SK-N-SH (cell line): ENCODE results near the gene ASCC3. TPM values are rescaled to one million over a fixed set of nuclear protein-coding genes. Genes with fewer than 3 reads are reported as not detected.

Source experiments
- CTCF ChIA-PET: fragments of 300-600, 350-600 bp; formaldehyde crosslinking; extraction: SDS; loops from one replicate; lab custom pipeline; 2021; lab: Yijun Ruan, JAX
- POLR2A ChIA-PET: fragments of 350-600 bp; sonication (Branson Sonifier 250); formaldehyde crosslinking; extraction: SDS; loops from one replicate; lab custom pipeline; 2020; ENCODE audit warnings: antibody characterized with exemption, inconsistent platforms; lab: Yijun Ruan, JAX
- DNase-seq: peaks from one replicate; pipeline ENCODE4 v3.0.0; 2012
- H2AFZ ChIP-seq: fragments of 200-600 bp; sonication (generic); 2 replicates; pipeline ENCODE4 v1.8.1; 2016; ENCODE audit warnings: antibody characterized with exemption, mild to moderate bottlenecking, low read depth
- H3F3A ChIP-seq: fragments of 200-600 bp; sonication (generic); replicated peaks from 2 replicates; pipeline ENCODE3; 2016; ENCODE audit warnings: antibody characterized with exemption, mild to moderate bottlenecking; ENCODE audit not compliant: insufficient read depth
- H3K27ac ChIP-seq, 2 experiments: fragments of 200-500 bp in 1 of 2; fragments of 200-600 bp in 1 of 2; sonication (Bioruptor generic) in 1 of 2; sonication (generic), shearing (Covaris generic) in 1 of 2; 2 replicates each; pipeline versions ENCODE4 v1.5.1 to v1.6.1; 2014 to 2016; ENCODE audit warnings: low read depth in 2 of 2, inconsistent platforms in 1 of 2, low read length in 1 of 2, mild to moderate bottlenecking in 1 of 2, mixed read lengths in 1 of 2
- H3K27me3 ChIP-seq: fragments of 200-600 bp; sonication (generic), shearing (Covaris generic); 2 replicates; pipeline ENCODE4 v1.6.1; 2016; ENCODE audit warnings: mixed run types; ENCODE audit not compliant: insufficient read depth
- H3K36me3 ChIP-seq, 2 experiments: fragments of 200-500 bp in 1 of 2; fragments of 200-600 bp in 1 of 2; sonication (Bioruptor generic) in 1 of 2; sonication (generic) in 1 of 2; replicated peaks in 1 of 2; 2 replicates each; pipeline versions ENCODE3 to v1.5.1; 2014 to 2016; ENCODE audit warnings: low read length in 1 of 2, mild to moderate bottlenecking in 1 of 2; ENCODE audit not compliant: insufficient read depth in 2 of 2, control insufficient read depth in 1 of 2
- H3K4me1 ChIP-seq, 2 experiments: fragments of 200-500 bp in 1 of 2; fragments of 200-600 bp in 1 of 2; sonication (Bioruptor generic) in 1 of 2; sonication (generic), shearing (Covaris generic) in 1 of 2; 2 replicates each; pipeline versions ENCODE4 v1.5.1 to v1.6.1; 2014 to 2016; ENCODE audit warnings: low read depth in 1 of 2, low read length in 1 of 2, mixed run types in 1 of 2; ENCODE audit not compliant: insufficient read depth in 2 of 2, control insufficient read depth in 1 of 2
- H3K4me2 ChIP-seq: fragments of 200-600 bp; sonication (generic), shearing (Covaris generic); 2 replicates; pipeline ENCODE4 v1.6.1; 2017; ENCODE audit warnings: mixed run types
- H3K4me3 ChIP-seq, 2 experiments: fragments of 200-500 bp in 1 of 2; fragments of 200-600 bp in 1 of 2; sonication (Bioruptor generic) in 1 of 2; sonication (generic), shearing (Covaris generic) in 1 of 2; 2 replicates each; pipeline versions ENCODE4 v1.5.1 to v1.8.1; 2014 to 2016; ENCODE audit warnings: low read depth in 2 of 2, inconsistent platforms in 1 of 2, low read length in 1 of 2, mild to moderate bottlenecking in 1 of 2, mixed read lengths in 1 of 2, moderate library complexity in 1 of 2
- H3K79me2 ChIP-seq: fragments of 200-600 bp; sonication (generic); 2 replicates; pipeline ENCODE4 v1.8.1; 2017; ENCODE audit warnings: mild to moderate bottlenecking; ENCODE audit not compliant: insufficient read depth
- H3K9ac ChIP-seq: fragments of 200-600 bp; sonication (generic); 2 replicates; pipeline ENCODE4 v1.6.1; 2017; ENCODE audit warnings: mixed run types
- H3K9me2 ChIP-seq: fragments of 200-600 bp; sonication (generic); 2 replicates; pipeline ENCODE4 v1.6.1; 2017; ENCODE audit warnings: mixed run types
- H3K9me3 ChIP-seq: fragments of 200-600 bp; sonication (generic); 2 replicates; pipeline ENCODE4 v1.6.1; 2017; ENCODE audit warnings: mixed run types, mild to moderate bottlenecking, moderate library complexity
- H4K20me1 ChIP-seq: fragments of 200-600 bp; sonication (generic); 2 replicates; pipeline ENCODE4 v1.6.1; 2017; ENCODE audit warnings: mild to moderate bottlenecking, mixed run types; ENCODE audit not compliant: insufficient read depth
- ELF1 ChIP-seq: IDR thresholded peaks from 2 replicates; pipeline ENCODE4 v1.4.0; 2012
- FOSL2 ChIP-seq: IDR thresholded peaks from 2 replicates; pipeline ENCODE4 v1.4.0; 2012; ENCODE audit warnings: low read depth, mild to moderate bottlenecking, moderate library complexity, borderline replicate concordance
- FOXJ3 ChIP-seq: sonication (generic); formaldehyde crosslinking; IDR thresholded peaks from 2 replicates; pipeline ENCODE4 v1.5.1; 2020; ENCODE audit warnings: mild to moderate bottlenecking, missing genetic modification reagents
- FOXM1 ChIP-seq: IDR thresholded peaks from 2 replicates; pipeline ENCODE4 v1.4.0; 2012; ENCODE audit warnings: low read depth, mild to moderate bottlenecking
- GABPA ChIP-seq: IDR thresholded peaks from 2 replicates; pipeline ENCODE4 v1.4.0; 2012; ENCODE audit warnings: low read depth, mild to moderate bottlenecking
- GATA2 ChIP-seq: sonication (generic); formaldehyde crosslinking; IDR thresholded peaks from 2 replicates; pipeline ENCODE4 v1.5.0; 2020; ENCODE audit warnings: mild to moderate bottlenecking, missing genetic modification reagents
- JUND ChIP-seq: IDR thresholded peaks from 2 replicates; pipeline ENCODE4 v1.4.0; 2012
- MXI1 ChIP-seq: IDR thresholded peaks from 2 replicates; pipeline ENCODE4 v1.6.1; 2012; ENCODE audit warnings: mild to moderate bottlenecking, low read depth, low read length, improper control_type of control experiment
- NFIC ChIP-seq: IDR thresholded peaks from 2 replicates; pipeline ENCODE4 v1.4.0; 2012; ENCODE audit warnings: borderline replicate concordance
- NRF1 ChIP-seq: IDR thresholded peaks from 2 replicates; pipeline ENCODE4 v1.6.1; 2012; ENCODE audit warnings: low read depth, mild to moderate bottlenecking, low read length
- PBX3 ChIP-seq: IDR thresholded peaks from 2 replicates; pipeline ENCODE4; 2012
- POLR2AphosphoS5 ChIP-seq: IDR thresholded peaks from 2 replicates; pipeline ENCODE4 v1.6.1; 2012; ENCODE audit warnings: low read depth, low read length
- RAD21 ChIP-seq: IDR thresholded peaks from 2 replicates; pipeline ENCODE4 v1.6.1; 2012; ENCODE audit warnings: mild to moderate bottlenecking, low read length
- RCOR1 ChIP-seq: fragments of 150-350 bp; IDR thresholded peaks from 2 replicates; pipeline ENCODE4 v1.6.1; 2017; ENCODE audit warnings: antibody characterized with exemption, low read length
- RFX5 ChIP-seq: IDR thresholded peaks from 2 replicates; pipeline ENCODE4 v1.6.1; 2012; ENCODE audit warnings: mild to moderate bottlenecking, improper control_type of control experiment, low read length
- SIN3A ChIP-seq: IDR thresholded peaks from 2 replicates; pipeline ENCODE4 v1.6.1; 2012; ENCODE audit warnings: low read depth, mild to moderate bottlenecking, low read length, moderate library complexity, borderline replicate concordance
- TAF1 ChIP-seq: IDR thresholded peaks from 2 replicates; pipeline ENCODE4 v1.6.1; 2012; ENCODE audit warnings: low read depth, mild to moderate bottlenecking, low read length, moderate library complexity, borderline replicate concordance
- TEAD4 ChIP-seq: IDR thresholded peaks from 2 replicates; pipeline ENCODE4 v1.4.0; 2012; ENCODE audit warnings: mild to moderate bottlenecking, borderline replicate concordance; ENCODE audit not compliant: insufficient read depth
- USF2 ChIP-seq: fragments of 150-350 bp; IDR thresholded peaks from 2 replicates; pipeline ENCODE4 v1.6.1; 2017; ENCODE audit warnings: antibody characterized with exemption, low read length, low read depth, borderline replicate concordance
- YY1 ChIP-seq: IDR thresholded peaks from 2 replicates; pipeline ENCODE4 v1.4.0; 2012; ENCODE audit warnings: low read depth, mild to moderate bottlenecking
- ZBTB33 ChIP-seq: IDR thresholded peaks from 2 replicates; pipeline ENCODE4 v1.4.0; 2012; ENCODE audit warnings: low read depth, borderline replicate concordance
- WGBS: methylation state at CpG from one replicate; pipeline ENCODE4 v1.1.6; 2017; ENCODE audit warnings: low lambda C conversion rate; 5-methylcytosine and 5-hydroxymethylcytosine counted together
- polyA plus RNA-seq, 3 experiments: library from polyadenylated mRNA; depleted of rRNA; stranded (reverse); fragments of >200 nt; gene quantifications; 2 replicates each; pipeline ENCODE4 v1.2.3, GENCODE V29; 2012
- TF ChIP-seq, protein P1 (sequence below): IDR thresholded peaks from 2 replicates; pipeline ENCODE4 v1.4.0; 2012; ENCODE audit warnings: low read depth, borderline replicate concordance
- TF ChIP-seq, protein P2 (sequence below): fragments of 150-350 bp; IDR thresholded peaks from 2 replicates; pipeline ENCODE4 v1.6.1; 2016; ENCODE audit warnings: mild to moderate bottlenecking, low read depth, low read length

The ASCC3 gene
- polyA plus RNA-seq, 1 of the 3 experiments (the other 2 are of a cell fraction): 17.9 TPM

- TF ChIP-seq FOXM1 (no peak), NFIC (no peak), GABPA (no peak), USF2 (no peak)
These were observed 254.4 kb downstream of the ASCC3 start (continued) for GRCh38 chr6:100626721-100627120.

- no peaks in the 10 kb centered on the region for H3K79me2 ChIP-seq
- no peaks in the 10 kb centered on the region for H4K20me1 ChIP-seq
- DNase-seq: no peak
- H3K4me3 ChIP-seq: no peak overlapping the region
- 91% methylated on average over 2 of the region's 2 CpGs for WGBS
- CTCF ChIA-PET: no interaction called here
- no peak overlapping the region for H3K27ac ChIP-seq
- no peaks in the 10 kb centered on the region for H3K27me3 ChIP-seq
- H3K9ac ChIP-seq: no peak overlapping the region
- POLR2A ChIA-PET: no interaction called here
- H3K4me1 ChIP-seq: no peaks in the 10 kb centered on the region
- no peak overlapping the region for H3K4me2 ChIP-seq
- TF ChIP-seq NFIC (no peak), SIN3A (no peak), RFX5 (no peak), ZBTB33 (no peak), POLR2AphosphoS5 (no peak), PBX3 (no peak), NRF1 (no peak), RAD21 (no peak), ELF1 (no peak), RCOR1 (no peak), JUND (no peak), FOSL2 (no peak), MXI1 (no peak), GATA2 (CRISPR knock-in tag) (no peak), YY1 (no peak), FOXJ3 (CRISPR knock-in tag) (no peak), TAF1 (no peak), TEAD4 (no peak)
- TF ChIP-seq, protein P1, sequence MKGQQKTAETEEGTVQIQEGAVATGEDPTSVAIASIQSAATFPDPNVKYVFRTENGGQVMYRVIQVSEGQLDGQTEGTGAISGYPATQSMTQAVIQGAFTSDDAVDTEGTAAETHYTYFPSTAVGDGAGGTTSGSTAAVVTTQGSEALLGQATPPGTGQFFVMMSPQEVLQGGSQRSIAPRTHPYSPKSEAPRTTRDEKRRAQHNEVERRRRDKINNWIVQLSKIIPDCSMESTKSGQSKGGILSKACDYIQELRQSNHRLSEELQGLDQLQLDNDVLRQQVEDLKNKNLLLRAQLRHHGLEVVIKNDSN: no peak
- TF ChIP-seq, protein P2, sequence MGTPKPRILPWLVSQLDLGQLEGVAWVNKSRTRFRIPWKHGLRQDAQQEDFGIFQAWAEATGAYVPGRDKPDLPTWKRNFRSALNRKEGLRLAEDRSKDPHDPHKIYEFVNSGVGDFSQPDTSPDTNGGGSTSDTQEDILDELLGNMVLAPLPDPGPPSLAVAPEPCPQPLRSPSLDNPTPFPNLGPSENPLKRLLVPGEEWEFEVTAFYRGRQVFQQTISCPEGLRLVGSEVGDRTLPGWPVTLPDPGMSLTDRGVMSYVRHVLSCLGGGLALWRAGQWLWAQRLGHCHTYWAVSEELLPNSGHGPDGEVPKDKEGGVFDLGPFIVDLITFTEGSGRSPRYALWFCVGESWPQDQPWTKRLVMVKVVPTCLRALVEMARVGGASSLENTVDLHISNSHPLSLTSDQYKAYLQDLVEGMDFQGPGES: no peak
- TF ChIP-seq, all 33 proteins: peak for 0
- Histone ChIP-seq H3F3A (peaks cover 13% of the 10 kb centered on the region), H3K9me2 (no peaks in the 10 kb centered on the region; the same call in 1 of the 2 replicates), H2AFZ (no peak overlapping the region), H3K9me3 (no peaks in the 10 kb centered on the region), H3K36me3 (peaks cover 40 to 47% of the 10 kb centered on the region in 2 experiments)
These were observed 258.0 kb downstream of the ASCC3 start for GRCh38 chr6:100622907-100623692.
